HG03139 (cell line): ENCODE measurements around the gene GGN.
"Not testable (repeated sequence)": the region's sequence is repeated elsewhere in the genome, so short reads cannot be mapped to it uniquely, and the experiment has no call there.

Source experiments
- ATAC-seq: cut with Tn5 transposase; IDR thresholded peaks from one replicate; pipeline ENCODE4 v1.9.1; 2021; ENCODE audit not compliant: unreplicated experiment

The GGN gene

GRCh38 chr19:38412491-38412890 lies 24.7 kb upstream of the GGN start:
- no peak for ATAC-seq

- ATAC-seq = not testable (repeated sequence)
Measured at GRCh38 chr19:38411898-38412297, 24.1 kb upstream of the GGN start.

- no peak for ATAC-seq
Measured at GRCh38 chr19:38411041-38411712, 23.3 kb upstream of the GGN start.

- ATAC-seq = not testable (repeated sequence)
Measured at GRCh38 chr19:38410407-38410806, 22.6 kb upstream of the GGN start.

- no peak for ATAC-seq
Measured at GRCh38 chr19:38409631-38410133, 21.8 kb upstream of the GGN start.

- no peak for ATAC-seq
Measured at GRCh38 chr19:38405276-38405675, 17.4 kb upstream of the GGN start.

GRCh38 chr19:38404858-38405257 lies 17.0 kb upstream of the GGN start:
- no peak for ATAC-seq

- peak; percentile 82 for ATAC-seq
Measured at GRCh38 chr19:38402967-38403674, 15.3 kb upstream of the GGN start, which contains the start of gene FAM98C. Gene FAM98C (plus strand): TSS chr19:38403093. CDS start chr19:38403154, 61 bp downstream.

GRCh38 chr19:38402623-38402966 lies 14.8 kb upstream of the GGN start:
- no peak for ATAC-seq

GRCh38 chr19:38401148-38401547 lies 13.3 kb upstream of the GGN start:
- no peak for ATAC-seq

- ATAC-seq = no peak
Measured at GRCh38 chr19:38400361-38400760, 12.5 kb upstream of the GGN start.

- no peak for ATAC-seq
Measured at GRCh38 chr19:38399537-38399936, 11.7 kb upstream of the GGN start.

GRCh38 chr19:38399081-38399480 lies 11.2 kb upstream of the GGN start:
- no peak for ATAC-seq

- ATAC-seq = no peak
Measured at GRCh38 chr19:38395381-38396114, 7.7 kb upstream of the GGN start.

GRCh38 chr19:38394488-38394887 lies 6.7 kb upstream of the GGN start:
- no peak for ATAC-seq

GRCh38 chr19:38392707-38393308 lies 5.0 kb upstream of the GGN start:
- ATAC-seq = no peak

GRCh38 chr19:38391911-38392464 lies 4.2 kb upstream of the GGN start:
- ATAC-seq = no peak

GRCh38 chr19:38389957-38390924 lies 2.4 kb upstream of the GGN start:
- no peak for ATAC-seq

GRCh38 chr19:38389101-38389925 lies 1.5 kb upstream of the GGN start:
- ATAC-seq = no peak
